HCT116 (cell line): ENCODE measurements around the gene ABCC8. TPM values are rescaled to one million over a fixed set of nuclear protein-coding genes. Genes with fewer than 3 reads are reported as not detected.

Experiments
- ATAC-seq: fragments of 200-7000 bp; cut with Tn5 transposase; 2 replicates; pipeline ENCODE4 v1.9.1; 2020; ENCODE audit warnings: mild to moderate bottlenecking, moderate library complexity
- BruUV-seq: library from RNA; stranded (reverse); fragments of 400-500 nt; replicated peaks from 2 replicates; lab custom pipeline; 2021; lab: Mats Ljungman, UMichigan
- CTCF ChIA-PET: fragments of 300-600 bp; sonication (Branson Sonifier 250); formaldehyde crosslinking; loops from one replicate; lab custom pipeline; 2021; ENCODE audit warnings: antibody characterized with exemption; lab: Charles Lee
- POLR2A ChIA-PET: fragments of 300-600, 350-600 bp; sonication (Branson Sonifier 250); formaldehyde crosslinking; loops from one replicate; lab custom pipeline; 2021; ENCODE audit warnings: antibody characterized with exemption; lab: Charles Lee
- RAD21 ChIA-PET, 2 experiments: fragments of 300-600 bp; sonication (Branson Sonifier 250); formaldehyde crosslinking; loops; one replicate each; lab custom pipeline; 2023; ENCODE audit warnings: low total read pairs in 2 of 2; ENCODE audit not compliant: uncharacterized antibody in 2 of 2, unreplicated experiment in 2 of 2, low non-redundant PET in 1 of 2; lab: Charles Lee
- DNase-seq: peaks from one replicate; pipeline ENCODE4 v3.0.0-alpha.2; 2010; ENCODE audit warnings: low read depth, low spot score
- H2AFZ ChIP-seq: fragments of 200-600 bp; shearing (Covaris generic), sonication (generic); 2 replicates; pipeline ENCODE4 v1.6.1; 2017; ENCODE audit warnings: low read depth, mixed run types, mixed read lengths, antibody characterized with exemption, low read length; ENCODE audit not compliant: poor library complexity, severe bottlenecking
- H3K27ac ChIP-seq: 2 replicates; pipeline ENCODE4 v1.5.1; 2012; ENCODE audit warnings: low read depth, low read length
- H3K27me3 ChIP-seq: fragments of 200-600 bp; sonication (generic); 2 replicates; pipeline ENCODE4 v1.6.1; 2016; ENCODE audit warnings: mixed run types, low read length, mixed read lengths; ENCODE audit not compliant: insufficient read depth
- H3K36me3 ChIP-seq, 2 experiments: fragments of 200-500 bp in 1 of 2; fragments of 200-600 bp in 1 of 2; sonication (Bioruptor generic) in 1 of 2; sonication (generic) in 1 of 2; 2 replicates each; pipeline versions ENCODE4 v1.5.1 to v1.6.1; 2014 to 2016; ENCODE audit warnings: low read length in 2 of 2, inconsistent platforms in 1 of 2, mixed read lengths in 1 of 2, mixed run types in 1 of 2; ENCODE audit not compliant: insufficient read depth in 2 of 2, control insufficient read depth in 1 of 2
- H3K4me1 ChIP-seq, 2 experiments: fragments of 200-600 bp in 1 of 2; sonication (generic) in 1 of 2; 2 replicates each; pipeline versions ENCODE4 v1.5.1 to v1.6.1; 2012 to 2017; ENCODE audit warnings: low read length in 2 of 2, inconsistent platforms in 1 of 2, mild to moderate bottlenecking in 1 of 2, mixed read lengths in 1 of 2, mixed run types in 1 of 2, moderate library complexity in 1 of 2; ENCODE audit not compliant: insufficient read depth in 2 of 2, control insufficient read depth in 1 of 2
- H3K4me2 ChIP-seq: fragments of 200-600 bp; sonication (generic); 2 replicates; pipeline ENCODE4 v1.6.1; 2017; ENCODE audit warnings: mixed run types, low read length, mixed read lengths
- H3K4me3 ChIP-seq, 2 experiments: fragments of 200-600 bp in 1 of 2; sonication (generic) in 1 of 2; replicated peaks in 1 of 2; 2 replicates each; pipeline ENCODE4 v1.5.1; 2011 to 2016; ENCODE audit warnings: low read length in 2 of 2, control low read depth in 1 of 2, low read depth in 1 of 2, mild to moderate bottlenecking in 1 of 2, mixed read lengths in 1 of 2, mixed run types in 1 of 2
- H3K79me2 ChIP-seq: fragments of 200-600 bp; sonication (generic); 2 replicates; pipeline ENCODE4 v1.6.1; 2017; ENCODE audit warnings: mild to moderate bottlenecking, mixed run types, low read length, moderate library complexity, mixed read lengths; ENCODE audit not compliant: insufficient read depth
- H3K9ac ChIP-seq: fragments of 200-600 bp; sonication (generic); 2 replicates; pipeline ENCODE4 v1.6.1; 2016; ENCODE audit warnings: low read length, mixed read lengths
- H3K9me2 ChIP-seq: fragments of 200-600 bp; sonication (generic), shearing (Covaris generic); 2 replicates; pipeline ENCODE4 v1.6.1; 2017; ENCODE audit warnings: mixed run types, mild to moderate bottlenecking, moderate library complexity; ENCODE audit not compliant: insufficient read depth
- H3K9me3 ChIP-seq, 2 experiments: fragments of 200-500 bp in 1 of 2; fragments of 200-600 bp in 1 of 2; sonication (Bioruptor generic) in 1 of 2; sonication (generic) in 1 of 2; 2 replicates each; pipeline ENCODE4 v1.6.1; 2014 to 2017; ENCODE audit warnings: low read length in 2 of 2, mixed read lengths in 2 of 2, inconsistent platforms in 1 of 2, low read depth in 1 of 2, mild to moderate bottlenecking in 1 of 2, mixed run types in 1 of 2, moderate library complexity in 1 of 2; ENCODE audit not compliant: control insufficient read depth in 1 of 2, insufficient read depth in 1 of 2
- H4K20me1 ChIP-seq: fragments of 200-600 bp; sonication (generic), shearing (Covaris generic); 2 replicates; pipeline ENCODE4 v1.6.1; 2017; ENCODE audit warnings: mixed run types, mild to moderate bottlenecking, moderate library complexity; ENCODE audit not compliant: insufficient read depth
- ATF3 ChIP-seq: IDR thresholded peaks from 2 replicates; pipeline ENCODE4 v1.6.1; 2012
- CTCF ChIP-seq, 3 experiments: fragments of 200-600 bp in 1 of 3; sonication (generic) in 1 of 3; IDR thresholded peaks in 2 of 3; conservative IDR thresholded peaks in 1 of 3; 2 replicates each; pipeline ENCODE4 v1.5.1; 2012 to 2017; ENCODE audit warnings: low read depth in 2 of 3, low read length in 2 of 3, antibody characterized with exemption in 1 of 3, borderline replicate concordance in 1 of 3, control low read depth in 1 of 3, mild to moderate bottlenecking in 1 of 3, mixed read lengths in 1 of 3, mixed run types in 1 of 3, moderate library complexity in 1 of 3; ENCODE audit not compliant: insufficient read depth in 1 of 3
- EGR1 ChIP-seq: IDR thresholded peaks from 2 replicates; pipeline ENCODE4 v1.6.1; 2012; ENCODE audit warnings: low read depth
- JUND ChIP-seq: IDR thresholded peaks from 2 replicates; pipeline ENCODE4 v1.6.1; 2012
- POLR2A ChIP-seq: IDR thresholded peaks from 2 replicates; pipeline ENCODE4 v1.7.0; 2011; ENCODE audit warnings: borderline replicate concordance; ENCODE audit not compliant: insufficient read depth, insufficient read length; ENCODE audit errors: extremely low read depth
- POLR2AphosphoS5 ChIP-seq: IDR thresholded peaks from 2 replicates; pipeline ENCODE4 v1.6.1; 2011; ENCODE audit warnings: mild to moderate bottlenecking, low read depth, low read length, moderate library complexity
- REST ChIP-seq: IDR thresholded peaks from 2 replicates; pipeline ENCODE4 v1.6.1; 2012; ENCODE audit warnings: low read depth
- SIN3A ChIP-seq: IDR thresholded peaks from 2 replicates; pipeline ENCODE4 v1.6.1; 2012; ENCODE audit warnings: low read depth
- SRF ChIP-seq: IDR thresholded peaks from 2 replicates; pipeline ENCODE4 v1.6.1; 2012; ENCODE audit warnings: low read depth
- ZBTB33 ChIP-seq: IDR thresholded peaks from 2 replicates; pipeline ENCODE4 v1.6.1; 2011; ENCODE audit warnings: mild to moderate bottlenecking, low read length, moderate library complexity; ENCODE audit not compliant: insufficient replicate concordance; ENCODE audit errors: extremely low read depth
- ZNF274 ChIP-seq: fragments of 200-500 bp; sonication (Bioruptor generic); IDR thresholded peaks from 2 replicates; pipeline ENCODE4 v1.6.1; 2014; ENCODE audit warnings: mild to moderate bottlenecking, low read depth, low read length, inconsistent platforms
- intact Hi-C: fragments of 100-400 bp; cut with micrococcal nuclease; formaldehyde crosslinking; loops from 2 replicates; pipeline ENCODE4 v1.10.0; 2022
- total RNA-seq: library from RNA; stranded (reverse); gene quantifications from one replicate; pipeline ENCODE4 v1.2.1, GENCODE V29; 2021; ENCODE audit not compliant: unreplicated experiment

The ABCC8 gene
- total RNA-seq, 1 experiment from 2014 or later: 0.39 TPM

GRCh38 chr11:17432002-17432401 lies 44.6 kb downstream of the ABCC8 start:
- intact Hi-C loops: no loop called here
- POLR2A ChIA-PET: no interaction called here
- no peak overlapping the region for H3K9ac ChIP-seq
- no peak for DNase-seq
- no peak overlapping the region for H2AFZ ChIP-seq
- no peak overlapping the region for H3K4me2 ChIP-seq
- no peak overlapping the region for H3K4me3 ChIP-seq
- RAD21 ChIA-PET: no interaction called here
- H3K36me3 ChIP-seq: no peaks in the 10 kb centered on the region
- H3K79me2 ChIP-seq: no peaks in the 10 kb centered on the region
- TF ChIP-seq ZNF274 (no peak), EGR1 (no peak), SRF (no peak)
- TF ChIP-seq, all 23 proteins: peak for 0
- Histone ChIP-seq H4K20me1 (no peaks in the 10 kb centered on the region), H3K9me2 (no peaks in the 10 kb centered on the region), H3K9me3 (no peaks in the 10 kb centered on the region), H3K27me3 (no peaks in the 10 kb centered on the region), H3K27ac (no peak overlapping the region), H3K4me1 (no peaks in the 10 kb centered on the region)
- no peak for ATAC-seq
- BruUV-seq: no TSS peak
- CTCF ChIA-PET: interaction anchor here (0.9 kb wide), 1 partner anchor 78 kb away, joined by 3 read pairs; no protein-coding TSS in a partner anchor

- ChIA-PET RAD21 (no interaction called here), CTCF (interaction anchor here (0.9 kb wide), 1 partner anchor 77 kb away, joined by 3 read pairs; no protein-coding TSS in a partner anchor), POLR2A (no interaction called here)
- intact Hi-C loops: no loop called here
- H3K27me3 ChIP-seq: no peaks in the 10 kb centered on the region
- no peak overlapping the region for H3K4me3 ChIP-seq
- H3K4me1 ChIP-seq: no peaks in the 10 kb centered on the region
- H4K20me1 ChIP-seq: no peaks in the 10 kb centered on the region
- no peaks in the 10 kb centered on the region for H3K36me3 ChIP-seq
- H3K79me2 ChIP-seq: no peaks in the 10 kb centered on the region
- no peak overlapping the region for H3K27ac ChIP-seq
- H3K9me2 ChIP-seq: no peaks in the 10 kb centered on the region
- no peak for DNase-seq
- H3K9ac ChIP-seq: no peak overlapping the region
- BruUV-seq: no TSS peak
- TF ChIP-seq REST (no peak), JUND (no peak), SRF (no peak), POLR2A (no peak), POLR2AphosphoS5 (no peak), EGR1 (no peak), ZBTB33 (no peak), SIN3A (no peak), ATF3 (no peak), ZNF274 (no peak), CTCF (IDR thresholded peaks at IDR 0.05 in 2 of 3, conservative IDR thresholded peaks at IDR 0.05 in 1 of 3; ENCODE audit: borderline replicate concordance in 1 of 3, insufficient read depth in 1 of 3, low read depth in 2 of 3, low read length in 2 of 3) (no peak)
- H2AFZ ChIP-seq: no peak overlapping the region
- no peak overlapping the region for H3K4me2 ChIP-seq
- no peak for ATAC-seq
- no peaks in the 10 kb centered on the region for H3K9me3 ChIP-seq
Observed at GRCh38 chr11:17431139-17431538, 45.5 kb downstream of the ABCC8 start.
